K562 (cell line): ENCODE results near the gene CCDC174. TPM values are rescaled to one million over a fixed set of nuclear protein-coding genes. Genes with fewer than 3 reads are reported as not detected.

ENCODE experiments used
- ATAC-seq: fragments of 200-7000 bp; cut with Tn5 transposase; 3 replicates; pipeline ENCODE4 v1.9.1; 2020; ENCODE audit warnings: moderate library complexity
- BruUV-seq: library from RNA; stranded (reverse); fragments of 400-500 nt; replicated peaks from 2 replicates; lab custom pipeline; 2021; lab: Mats Ljungman, UMichigan
- CTCF ChIA-PET: fragments of 300-600 bp; formaldehyde crosslinking; extraction: SDS; loops from one replicate; lab custom pipeline; 2021; ENCODE audit warnings: low intra/inter-chr PET ratio; lab: Yijun Ruan, JAX
- POLR2A ChIA-PET: fragments of 300-600, 350-650 bp; sonication (Branson Sonifier 250); formaldehyde crosslinking; extraction: SDS; loops from one replicate; lab custom pipeline; 2021; ENCODE audit warnings: antibody characterized with exemption, inconsistent platforms; lab: Yijun Ruan, JAX
- DNase-seq, 4 experiments: peaks; one replicate each; pipeline versions ENCODE4 v3.0.0 to v3.0.0-alpha.2; 2011 to 2018; ENCODE audit warnings: low spot score in 3 of 4, mixed read lengths in 3 of 4; ENCODE audit errors: extremely low read depth in 1 of 4
- FAIRE-seq: peaks from 2 replicates; lab custom pipeline; 2011; peaks lifted over from hg19 to GRCh38; lab: Jason Lieb, UNC
- H2AFZ ChIP-seq: 2 replicates; pipeline ENCODE4 v1.6.0; 2011; ENCODE audit warnings: low read depth, low read length, control low read depth, inconsistent platforms
- H3K27ac ChIP-seq: fragments of 200-600 bp; 3 replicates; pipeline ENCODE4 v1.8.0; 2011; ENCODE audit warnings: low read depth, mild to moderate bottlenecking, control low read depth, inconsistent platforms, low read length, moderate library complexity, mixed read lengths; ENCODE audit errors: extremely low read depth
- H3K27me3 ChIP-seq, 2 experiments: fragments of 300-600 bp in 1 of 2; 2 replicates in 1 of 2; 3 replicates in 1 of 2; pipeline versions ENCODE4 v1.6.0 to v1.8.0; 2011; ENCODE audit warnings: inconsistent platforms in 2 of 2, low read length in 2 of 2, mild to moderate bottlenecking in 1 of 2, mixed read lengths in 1 of 2, moderate library complexity in 1 of 2; ENCODE audit not compliant: control insufficient read depth in 2 of 2, insufficient read depth in 2 of 2
- H3K36me3 ChIP-seq: fragments of 300-600 bp; 3 replicates; pipeline ENCODE4 v1.8.0; 2011; ENCODE audit warnings: mild to moderate bottlenecking, low read length, inconsistent platforms; ENCODE audit not compliant: control insufficient read depth, insufficient read depth
- H3K4me1 ChIP-seq, 2 experiments: fragments of 200-600 bp in 1 of 2; replicated peaks in 1 of 2; 2 replicates in 1 of 2; 3 replicates in 1 of 2; pipeline versions ENCODE4 v1.5.1 to v1.8.0; 2011; ENCODE audit warnings: inconsistent platforms in 2 of 2, low read length in 2 of 2, mild to moderate bottlenecking in 1 of 2, mixed read lengths in 1 of 2, moderate library complexity in 1 of 2; ENCODE audit not compliant: control insufficient read depth in 2 of 2, insufficient read depth in 2 of 2
- H3K4me2 ChIP-seq: 2 replicates; pipeline ENCODE4 v1.6.1; 2011; ENCODE audit warnings: low read length, control low read depth, inconsistent platforms, mixed read lengths; ENCODE audit not compliant: insufficient read depth
- H3K4me3 ChIP-seq: fragments of 200-600 bp; sonication (generic), shearing (Covaris generic); 2 replicates; pipeline ENCODE4 v1.5.1; 2016; ENCODE audit warnings: control low read depth, inconsistent platforms
- H3K79me2 ChIP-seq: fragments of 200-600 bp; 3 replicates; pipeline ENCODE4 v1.8.0; 2011; ENCODE audit warnings: low read length, inconsistent platforms; ENCODE audit not compliant: control insufficient read depth, insufficient read depth
- H3K9ac ChIP-seq, 2 experiments: 2 replicates each; pipeline versions ENCODE4 v1.6.0 to v1.6.1; 2011; ENCODE audit warnings: low read depth in 2 of 2, low read length in 2 of 2, control low read depth in 1 of 2, inconsistent platforms in 1 of 2, mild to moderate bottlenecking in 1 of 2, mixed read lengths in 1 of 2; ENCODE audit not compliant: insufficient read depth in 1 of 2
- H3K9me1 ChIP-seq: one replicate; pipeline ENCODE4 v1.6.0; 2011; ENCODE audit warnings: inconsistent platforms, mild to moderate bottlenecking, low read length, moderate library complexity; ENCODE audit not compliant: control insufficient read depth, insufficient read depth
- H3K9me3 ChIP-seq: replicated peaks from 2 replicates; pipeline ENCODE4 v1.5.1; 2011; ENCODE audit warnings: low read depth, low read length, inconsistent platforms; ENCODE audit not compliant: control insufficient read depth, insufficient read depth
- H4K20me1 ChIP-seq: replicated peaks from 2 replicates; pipeline ENCODE4 v1.6.1; 2011; ENCODE audit warnings: low read length, inconsistent platforms, mixed read lengths; ENCODE audit not compliant: control insufficient read depth, insufficient read depth
- ELF1 ChIP-seq: fragments of 200-800 bp; sonication (Bioruptor generic); IDR thresholded peaks from 2 replicates; pipeline ENCODE4 v1.6.1; 2016; ENCODE audit warnings: missing genetic modification characterization, missing compliant biosample characterization
- HMG20B ChIP-seq: fragments of 250-450 bp; sonication (Bioruptor Pico); IDR thresholded peaks from 2 replicates; pipeline ENCODE4 v1.5.0; 2021; ENCODE audit warnings: mild to moderate bottlenecking
- NR2C2 ChIP-seq, 2 experiments: fragments of 200-800 bp in 1 of 2; sonication (Bioruptor generic) in 1 of 2; sonication (generic) in 1 of 2; formaldehyde crosslinking in 1 of 2; IDR thresholded peaks; 2 replicates each; pipeline versions ENCODE4 v1.6.1 to v1.8.0; 2016 to 2022; ENCODE audit warnings: mild to moderate bottlenecking in 1 of 2, missing compliant biosample characterization in 1 of 2, missing genetic modification characterization in 1 of 2, missing genetic modification reagents in 1 of 2
- PYGO2 ChIP-seq: fragments of 450-650 bp; IDR thresholded peaks from 2 replicates; pipeline ENCODE4 v1.6.1; 2016; ENCODE audit warnings: mild to moderate bottlenecking, missing genetic modification characterization, moderate library complexity, missing compliant biosample characterization
- SPI1 ChIP-seq: IDR thresholded peaks from 2 replicates; pipeline ENCODE4 v1.6.1; 2011; ENCODE audit warnings: low read depth, low read length, control low read depth, borderline replicate concordance
- XRCC4 ChIP-seq: IDR thresholded peaks from one replicate; pipeline ENCODE4 v1.6.1; 2011; ENCODE audit not compliant: insufficient read depth, insufficient read length; ENCODE audit errors: extremely low read depth
- ZFP1 ChIP-seq: fragments of 450-650 bp; formaldehyde crosslinking; IDR thresholded peaks from 2 replicates; pipeline ENCODE4 v1.4.0; 2020; ENCODE audit warnings: mild to moderate bottlenecking, mixed read lengths
- ZNF23 ChIP-seq: fragments of 250-450 bp; sonication (Bioruptor Pico); IDR thresholded peaks from 2 replicates; pipeline ENCODE4 v1.4.0; 2020; ENCODE audit warnings: mild to moderate bottlenecking
- ZNF239 ChIP-seq: fragments of 250-450 bp; sonication (Bioruptor Pico); IDR thresholded peaks from 2 replicates; pipeline ENCODE4 v1.4.0; 2020; ENCODE audit warnings: mild to moderate bottlenecking
- ZNF609 ChIP-seq: sonication (generic); formaldehyde crosslinking; IDR thresholded peaks from 2 replicates; pipeline ENCODE4 v1.8.1; 2023; ENCODE audit warnings: missing genetic modification reagents, mild to moderate bottlenecking, borderline replicate concordance
- ZNF830 ChIP-seq: fragments of 250-450 bp; sonication (Bioruptor Pico); IDR thresholded peaks from 2 replicates; pipeline ENCODE4 v1.5.0; 2021; ENCODE audit warnings: mild to moderate bottlenecking
- whole genome bisulfite sequencing: fragments of 100-300 bp; shearing (Covaris generic); methylation state at CpG from one replicate; pipeline ENCODE4 v1.1.6; 2016; ENCODE audit warnings: low coverage, mixed read lengths; ENCODE audit not compliant: insufficient coverage; ENCODE audit errors: missing lambda C conversion rate; 5-methylcytosine and 5-hydroxymethylcytosine counted together
- in situ Hi-C: fragments of 300-500 bp; cut with MboI; formaldehyde crosslinking; loops from 4 replicates; pipeline ENCODE4 v1.15.0; 2018; ENCODE audit warnings: inconsistent platforms, mixed read lengths
- intact Hi-C: fragments of 100-400 bp; cut with micrococcal nuclease; formaldehyde crosslinking; loops from 2 replicates; pipeline ENCODE4 v1.14.2; 2022
- polyA plus RNA-seq, 8 experiments: library from polyadenylated mRNA; depleted of rRNA in 4 of 8; stranded (reverse) in 5 of 8; unstranded in 3 of 8; fragments of >200 nt; fragmentation: Nextera tagmentation in 2 of 8; fragmentation: Illumina TruSeq in 1 of 8; extraction: Ambion mirVana in 2 of 8; extraction: Trizol in 1 of 8; gene quantifications; 2 replicates each; pipeline versions ENCODE4 v1.2.1 to v1.2.3, GENCODE V29; 2011 to 2014; ENCODE audit warnings: inconsistent platforms in 1 of 8, missing spikeins in 1 of 8
- total RNA-seq, 7 experiments: library from RNA; depleted of rRNA in 6 of 7; stranded (reverse); fragments of >200 nt in 6 of 7; fragmentation: Illumina TruSeq in 2 of 7; extraction: Trizol in 2 of 7; gene quantifications; 2 replicates each; pipeline versions ENCODE4 v1.2.1 to v1.2.3, GENCODE V29; 2011 to 2021; ENCODE audit warnings: low replicate concordance in 1 of 7
- TF ChIP-seq, protein P1 (sequence below): fragments of 250-450 bp; sonication (Bioruptor Pico); IDR thresholded peaks from 2 replicates; pipeline ENCODE4 v1.6.1; 2021; ENCODE audit warnings: mild to moderate bottlenecking
- TF ChIP-seq, protein P2 (sequence below): sonication (generic); formaldehyde crosslinking; IDR thresholded peaks from 2 replicates; pipeline ENCODE4 v1.8.1; 2022; ENCODE audit warnings: missing genetic modification reagents

The CCDC174 gene
- total and polyA plus RNA-seq, 9 of the 15 experiments (the other 6 are each of a cell fraction or from before 2014, with no cell fraction given) = 7.4 to 41.0 (median 28.5) TPM

GRCh38 chr3:14688525-14688924 lies 37.0 kb downstream of the CCDC174 start:
- CTCF ChIA-PET = interaction anchor here (0.7 kb wide), 1 partner anchor 43 kb away, joined by 3 read pairs; no protein-coding TSS in a partner anchor
- in situ Hi-C loops = no loop called here

More at GRCh38 chr3:14688525-14688924, 37.0 kb downstream of the CCDC174 start:
- intact Hi-C loops = no loop called here
- H3K9ac ChIP-seq = no peak overlapping the region
- WGBS = 0% methylated on average over 2 of the region's 2 CpGs
- TF ChIP-seq, protein P1, sequence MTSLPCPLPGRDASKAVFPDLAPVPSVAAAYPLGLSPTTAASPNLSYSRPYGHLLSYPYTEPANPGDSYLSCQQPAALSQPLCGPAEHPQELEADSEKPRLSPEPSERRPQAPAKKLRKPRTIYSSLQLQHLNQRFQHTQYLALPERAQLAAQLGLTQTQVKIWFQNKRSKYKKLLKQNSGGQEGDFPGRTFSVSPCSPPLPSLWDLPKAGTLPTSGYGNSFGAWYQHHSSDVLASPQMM (CRISPR knock-in tag) = no peak
- TF ChIP-seq ZNF239 (CRISPR knock-in tag) (no peak), ZNF23 (CRISPR knock-in tag) (no peak), PYGO2 (tag) (no peak), NR2C2 (CRISPR knock-in tag; IDR thresholded peaks at IDR 0.05) (no peak), NR2C2 (tag; IDR thresholded peaks at IDR 0.05) (no peak), XRCC4 (no peak), HMG20B (CRISPR knock-in tag) (no peak), ZFP1 (CRISPR knock-in tag) (no peak), ZNF830 (CRISPR knock-in tag) (no peak), ZNF609 (no peak), ELF1 (no peak), SPI1 (no peak)
- TF ChIP-seq, protein P2, sequence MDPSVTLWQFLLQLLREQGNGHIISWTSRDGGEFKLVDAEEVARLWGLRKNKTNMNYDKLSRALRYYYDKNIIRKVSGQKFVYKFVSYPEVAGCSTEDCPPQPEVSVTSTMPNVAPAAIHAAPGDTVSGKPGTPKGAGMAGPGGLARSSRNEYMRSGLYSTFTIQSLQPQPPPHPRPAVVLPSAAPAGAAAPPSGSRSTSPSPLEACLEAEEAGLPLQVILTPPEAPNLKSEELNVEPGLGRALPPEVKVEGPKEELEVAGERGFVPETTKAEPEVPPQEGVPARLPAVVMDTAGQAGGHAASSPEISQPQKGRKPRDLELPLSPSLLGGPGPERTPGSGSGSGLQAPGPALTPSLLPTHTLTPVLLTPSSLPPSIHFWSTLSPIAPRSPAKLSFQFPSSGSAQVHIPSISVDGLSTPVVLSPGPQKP (CRISPR knock-in tag) = no peak
- TF ChIP-seq, all 486 proteins: peak for 0
- no peak overlapping the region for H3K27ac ChIP-seq
- H3K4me2 ChIP-seq = no peak overlapping the region
- BruUV-seq = no TSS peak
- H3K4me3 ChIP-seq = no peak overlapping the region
- ATAC-seq (no peak), FAIRE-seq (no peak), DNase-seq (peak in 1 of 4 experiments; percentile 4)
- no peaks in the 10 kb centered on the region for H3K9me1 ChIP-seq
- H3K27me3 ChIP-seq = peaks cover 35 to 44% of the 10 kb centered on the region in 2 experiments
- H4K20me1 ChIP-seq = 0 out of 2 replicates have a peak, but pooled peaks cover 5% of the 10 kb centered on the region
- POLR2A ChIA-PET = interaction anchor here (0.6 kb wide), 1 partner anchor 69 kb away, joined by 3 read pairs; no protein-coding TSS in a partner anchor
- H3K79me2 ChIP-seq = no peaks in the 10 kb centered on the region
- H3K9me3 ChIP-seq = no peaks in the 10 kb centered on the region
- H2AFZ ChIP-seq = no peak overlapping the region
- H3K4me1 ChIP-seq = no peaks in the 10 kb centered on the region
- H3K36me3 ChIP-seq = no peaks in the 10 kb centered on the region
